Measurements from ENCODE around the gene LRP2BP.

DNA sequence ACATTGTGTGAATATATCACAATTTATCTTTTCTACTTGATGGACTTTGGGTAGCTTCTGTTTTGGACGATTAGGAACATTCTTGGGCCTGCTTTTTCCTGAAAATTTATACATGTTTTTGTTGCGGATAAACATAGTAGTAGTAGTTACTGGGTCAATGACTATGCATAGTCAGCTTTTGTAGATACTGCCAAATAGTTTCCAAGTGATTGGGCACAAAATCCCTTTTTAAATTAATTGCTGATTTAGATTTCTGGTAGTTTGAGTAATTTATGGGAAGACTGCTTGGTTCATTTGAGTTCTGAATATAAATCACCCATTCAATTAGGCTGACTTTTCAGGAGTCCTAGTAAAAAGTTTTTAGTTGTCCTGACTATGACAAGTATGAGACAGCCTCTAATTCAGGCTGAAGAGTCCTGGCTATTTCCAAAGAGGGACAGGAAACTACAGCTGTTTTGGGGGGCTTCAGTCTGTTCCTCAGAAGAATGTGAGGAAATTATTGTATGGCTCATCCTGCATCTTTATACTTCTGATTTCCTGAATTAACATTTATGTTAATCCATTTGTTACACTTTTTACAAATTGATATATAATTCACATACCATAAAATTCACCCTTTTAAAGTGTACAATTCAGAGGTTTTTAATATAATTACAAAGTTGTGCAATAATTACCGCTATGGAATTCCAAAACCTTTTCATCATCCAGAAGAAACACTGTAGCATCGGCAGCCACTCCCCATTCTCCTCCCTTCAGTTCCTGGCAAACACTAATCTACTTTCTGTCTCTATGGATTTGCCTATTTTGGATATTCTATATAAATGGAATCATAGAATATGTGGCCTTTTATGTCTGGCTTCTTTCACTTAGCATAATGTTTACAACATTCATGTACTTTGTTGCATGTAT, 14.2 kb downstream of the LRP2BP start:
- no peak for TF ChIP-seq ZNF565 (CRISPR knock-in tag; conservative IDR thresholded peaks at IDR 0.05; ENCODE audit: low read depth)
- no peak for TF ChIP-seq BACH2 (CRISPR knock-in tag; IDR thresholded peaks at IDR 0.05; ENCODE audit: borderline replicate concordance)
- TF ChIP-seq GLIS3 (CRISPR knock-in tag; IDR thresholded peaks at IDR 0.05), result no peak
- no peak for TF ChIP-seq CSDC2 (CRISPR knock-in tag; IDR thresholded peaks at IDR 0.05)
- no peak for TF ChIP-seq ZFP3 (CRISPR knock-in tag; IDR thresholded peaks at IDR 0.05)
- TF ChIP-seq, protein P1, sequence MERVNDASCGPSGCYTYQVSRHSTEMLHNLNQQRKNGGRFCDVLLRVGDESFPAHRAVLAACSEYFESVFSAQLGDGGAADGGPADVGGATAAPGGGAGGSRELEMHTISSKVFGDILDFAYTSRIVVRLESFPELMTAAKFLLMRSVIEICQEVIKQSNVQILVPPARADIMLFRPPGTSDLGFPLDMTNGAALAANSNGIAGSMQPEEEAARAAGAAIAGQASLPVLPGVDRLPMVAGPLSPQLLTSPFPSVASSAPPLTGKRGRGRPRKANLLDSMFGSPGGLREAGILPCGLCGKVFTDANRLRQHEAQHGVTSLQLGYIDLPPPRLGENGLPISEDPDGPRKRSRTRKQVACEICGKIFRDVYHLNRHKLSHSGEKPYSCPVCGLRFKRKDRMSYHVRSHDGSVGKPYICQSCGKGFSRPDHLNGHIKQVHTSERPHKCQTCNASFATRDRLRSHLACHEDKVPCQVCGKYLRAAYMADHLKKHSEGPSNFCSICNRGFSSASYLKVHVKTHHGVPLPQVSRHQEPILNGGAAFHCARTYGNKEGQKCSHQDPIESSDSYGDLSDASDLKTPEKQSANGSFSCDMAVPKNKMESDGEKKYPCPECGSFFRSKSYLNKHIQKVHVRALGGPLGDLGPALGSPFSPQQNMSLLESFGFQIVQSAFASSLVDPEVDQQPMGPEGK (CRISPR knock-in tag; IDR thresholded peaks at IDR 0.05; ENCODE audit: borderline replicate concordance), result no peak
